GM19035 (cell line): ENCODE measurements around the gene CEP170B.

Source experiments
- ATAC-seq: cut with Tn5 transposase; IDR thresholded peaks from one replicate; pipeline ENCODE4 v1.9.1; 2021; ENCODE audit not compliant: unreplicated experiment

Gene CEP170B

GRCh38 chr14:104929268-104930230 lies 64.5 kb downstream of the CEP170B start:
- ATAC-seq = no peak

GRCh38 chr14:104930526-104931303 lies 65.6 kb downstream of the CEP170B start:
- no peak for ATAC-seq

GRCh38 chr14:104931304-104931770 lies 66.3 kb downstream of the CEP170B start:
- ATAC-seq = no peak

- ATAC-seq = no peak
These were observed 67.0 kb downstream of the CEP170B start for GRCh38 chr14:104931771-104932675.

GRCh38 chr14:104932676-104933631 lies 67.9 kb downstream of the CEP170B start:
- ATAC-seq = no peak

GRCh38 chr14:104933746-104934733 lies 69.0 kb downstream of the CEP170B start:
- no peak for ATAC-seq

- ATAC-seq = no peak
These were observed 70.1 kb downstream of the CEP170B start for GRCh38 chr14:104935026-104935650.

- ATAC-seq = no peak
These were observed 70.9 kb downstream of the CEP170B start for GRCh38 chr14:104935955-104936354.

GRCh38 chr14:104936361-104937155 lies 71.5 kb downstream of the CEP170B start:
- ATAC-seq = no peak

GRCh38 chr14:104937161-104937560 lies 72.1 kb downstream of the CEP170B start:
- no peak for ATAC-seq

- no peak for ATAC-seq
These were observed 72.8 kb downstream of the CEP170B start for GRCh38 chr14:104937694-104938365.

- no peak for ATAC-seq
These were observed 73.4 kb downstream of the CEP170B start for GRCh38 chr14:104938436-104938835.

GRCh38 chr14:104938960-104939359 lies 73.9 kb downstream of the CEP170B start:
- no peak for ATAC-seq

- no peak for ATAC-seq
These were observed 74.8 kb downstream of the CEP170B start for GRCh38 chr14:104939666-104940410.

GRCh38 chr14:104940526-104941150 lies 75.6 kb downstream of the CEP170B start:
- no peak for ATAC-seq
